ENCODE data around the gene KRTAP5-2.

KRTAP5-2 gene

DNA sequence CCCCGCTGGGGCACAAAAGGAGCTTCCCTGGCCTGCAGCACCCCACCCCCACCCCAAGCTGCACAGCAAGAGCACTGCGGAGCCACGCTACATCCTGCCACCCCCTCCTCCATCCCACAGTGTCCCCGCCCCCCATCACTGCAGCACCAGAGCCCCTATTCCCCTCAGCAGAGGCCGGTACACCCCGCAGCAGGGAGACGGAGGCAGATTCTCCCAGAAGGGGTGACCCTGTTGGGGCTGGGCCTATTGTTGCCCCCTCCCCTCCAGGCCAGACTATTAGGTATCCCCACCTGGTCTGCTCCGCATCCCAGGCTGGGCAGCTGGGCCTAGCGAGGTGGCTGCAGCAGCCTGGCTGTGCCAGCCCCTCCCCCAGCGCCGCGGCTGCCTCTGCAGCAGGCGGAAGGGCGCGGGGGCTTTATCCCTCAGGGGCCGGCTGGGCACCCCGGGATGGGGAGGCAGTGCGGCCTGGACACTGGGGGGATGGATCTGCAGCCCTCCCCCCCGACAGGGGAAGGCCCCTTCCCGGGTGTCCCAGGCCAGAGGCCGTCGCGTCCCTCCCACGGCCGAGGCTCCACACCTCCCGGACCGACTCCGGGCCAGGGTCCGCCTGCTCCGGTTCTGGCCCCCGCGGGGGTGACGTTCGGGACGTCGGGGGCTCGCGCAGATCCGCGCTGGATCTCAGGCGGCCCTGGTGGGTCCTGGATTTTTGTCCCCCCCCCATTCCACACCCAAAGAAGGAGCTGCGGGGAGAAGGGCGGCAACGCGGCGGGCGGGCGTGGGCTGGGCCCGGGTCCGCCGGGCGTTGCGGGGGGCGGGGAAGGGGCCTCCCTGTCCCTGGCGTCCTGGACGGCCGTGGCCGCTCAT lies 27.0 kb downstream of the KRTAP5-2 start:
- TF ChIP-seq, protein P1, sequence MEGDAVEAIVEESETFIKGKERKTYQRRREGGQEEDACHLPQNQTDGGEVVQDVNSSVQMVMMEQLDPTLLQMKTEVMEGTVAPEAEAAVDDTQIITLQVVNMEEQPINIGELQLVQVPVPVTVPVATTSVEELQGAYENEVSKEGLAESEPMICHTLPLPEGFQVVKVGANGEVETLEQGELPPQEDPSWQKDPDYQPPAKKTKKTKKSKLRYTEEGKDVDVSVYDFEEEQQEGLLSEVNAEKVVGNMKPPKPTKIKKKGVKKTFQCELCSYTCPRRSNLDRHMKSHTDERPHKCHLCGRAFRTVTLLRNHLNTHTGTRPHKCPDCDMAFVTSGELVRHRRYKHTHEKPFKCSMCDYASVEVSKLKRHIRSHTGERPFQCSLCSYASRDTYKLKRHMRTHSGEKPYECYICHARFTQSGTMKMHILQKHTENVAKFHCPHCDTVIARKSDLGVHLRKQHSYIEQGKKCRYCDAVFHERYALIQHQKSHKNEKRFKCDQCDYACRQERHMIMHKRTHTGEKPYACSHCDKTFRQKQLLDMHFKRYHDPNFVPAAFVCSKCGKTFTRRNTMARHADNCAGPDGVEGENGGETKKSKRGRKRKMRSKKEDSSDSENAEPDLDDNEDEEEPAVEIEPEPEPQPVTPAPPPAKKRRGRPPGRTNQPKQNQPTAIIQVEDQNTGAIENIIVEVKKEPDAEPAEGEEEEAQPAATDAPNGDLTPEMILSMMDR (IDR thresholded peaks at IDR 0.05; ENCODE audit: low read length, missing control alignments) = no peak
- H3K4me3 ChIP-seq (replicated peaks; ENCODE audit: low read depth, low read length) = peak overlapping the region; percentile 55
- no peak for DNase-seq (ENCODE audit: low read depth)

- no peak for DNase-seq (ENCODE audit: low read depth)
- no peak overlapping the region for H3K4me3 ChIP-seq (replicated peaks; ENCODE audit: low read depth, low read length)
- TF ChIP-seq, protein P1 (IDR thresholded peaks at IDR 0.05; ENCODE audit: low read length, missing control alignments) = no peak
Observed at GRCh38 chr11:1570531-1570895, 27.6 kb downstream of the KRTAP5-2 start.

- TF ChIP-seq, protein P1 (IDR thresholded peaks at IDR 0.05; ENCODE audit: low read length, missing control alignments) = no peak
- H3K4me3 ChIP-seq (replicated peaks; ENCODE audit: low read depth, low read length) = no peak overlapping the region
- no peak for DNase-seq (ENCODE audit: low read depth)
Observed at GRCh38 chr11:1570001-1570453, 28.1 kb downstream of the KRTAP5-2 start.

- H3K4me3 ChIP-seq (replicated peaks; ENCODE audit: low read depth, low read length) = no peak overlapping the region
- no peak for DNase-seq (ENCODE audit: low read depth)
- TF ChIP-seq, protein P1 (IDR thresholded peaks at IDR 0.05; ENCODE audit: low read length, missing control alignments) = no peak
Observed at GRCh38 chr11:1569251-1569780, 28.8 kb downstream of the KRTAP5-2 start.

DNA sequence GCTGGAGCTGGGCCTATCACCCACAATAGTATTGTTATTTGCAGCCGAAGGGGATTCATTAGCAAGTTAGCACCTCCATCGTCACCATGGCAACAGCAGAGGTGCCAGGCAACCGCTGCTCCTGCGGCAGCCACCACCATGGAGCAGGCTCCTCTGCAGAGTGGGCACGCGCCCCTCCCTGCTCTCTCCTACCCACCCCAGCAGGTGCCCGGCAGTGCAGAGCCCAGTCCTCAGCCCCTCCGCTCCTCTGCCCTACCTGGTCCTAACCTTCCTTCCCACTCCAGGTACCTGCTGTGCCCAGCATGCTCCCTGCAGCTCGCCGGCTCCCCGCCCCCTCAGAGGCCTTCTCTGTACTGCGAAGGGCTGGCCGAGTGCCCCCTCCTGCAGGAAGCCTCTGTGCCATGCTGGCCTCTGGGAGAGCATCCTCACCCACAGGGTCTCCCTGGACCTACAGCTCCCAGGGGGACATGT lies 29.6 kb downstream of the KRTAP5-2 start:
- no peak overlapping the region for H3K4me3 ChIP-seq (replicated peaks; ENCODE audit: low read depth, low read length)
- TF ChIP-seq, protein P1 (IDR thresholded peaks at IDR 0.05; ENCODE audit: low read length, missing control alignments) = no peak
- no peak for DNase-seq (ENCODE audit: low read depth)

DNA sequence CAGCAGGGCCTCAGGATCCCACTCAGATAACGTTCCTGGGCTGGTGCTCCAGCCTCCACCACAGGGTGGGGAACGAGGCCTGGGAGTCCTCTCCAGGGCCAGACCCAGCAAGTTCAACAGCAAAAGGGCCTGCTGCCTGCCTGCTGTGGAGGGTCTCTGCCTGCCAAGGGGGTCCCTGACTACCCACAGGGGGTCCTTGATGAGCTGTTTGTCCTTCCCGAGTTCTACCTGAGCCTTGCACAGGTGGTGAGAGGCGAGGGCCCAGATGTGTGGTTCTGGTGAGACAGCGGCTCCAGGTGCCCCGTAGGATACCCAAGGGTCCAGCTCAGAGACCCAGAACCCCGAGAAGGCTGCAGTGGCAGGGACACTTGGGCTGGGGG lies 30.4 kb downstream of the KRTAP5-2 start:
- TF ChIP-seq, protein P1 (IDR thresholded peaks at IDR 0.05; ENCODE audit: low read length, missing control alignments) = no peak
- DNase-seq (ENCODE audit: low read depth) = no peak
- H3K4me3 ChIP-seq (replicated peaks; ENCODE audit: low read depth, low read length) = no peak overlapping the region
